GM04504 (cell line): Measurements from ENCODE around the gene CYP1A1.
"Not testable (repeated sequence)": the region's sequence is repeated elsewhere in the genome, so short reads cannot be mapped to it uniquely, and the experiment has no call there.

Experiments
- DNase-seq: peaks from one replicate; pipeline ENCODE4 v3.0.0-alpha.2; 2012; ENCODE audit warnings: low read depth

Gene CYP1A1

DNA sequence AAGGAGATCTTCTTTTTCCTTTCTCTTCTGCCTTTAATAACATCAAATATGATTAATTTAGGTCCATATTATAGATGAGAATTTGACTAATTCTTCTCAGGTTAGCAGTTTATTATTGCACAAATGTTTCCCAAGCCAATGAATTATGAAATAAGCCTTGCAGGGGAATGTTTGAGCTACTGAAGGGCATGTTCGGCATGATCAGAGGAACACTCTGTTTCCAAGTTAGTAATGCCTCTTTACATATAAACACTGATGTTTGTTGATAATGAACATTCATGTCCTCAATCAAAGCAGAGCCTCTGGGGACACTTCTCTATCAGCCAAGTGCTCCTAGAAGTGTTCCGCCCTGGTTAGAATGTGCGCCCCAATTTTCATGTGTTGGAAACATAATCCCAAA lies 10.0 kb upstream of the CYP1A1 start:
- DNase-seq, result no peak

DNA sequence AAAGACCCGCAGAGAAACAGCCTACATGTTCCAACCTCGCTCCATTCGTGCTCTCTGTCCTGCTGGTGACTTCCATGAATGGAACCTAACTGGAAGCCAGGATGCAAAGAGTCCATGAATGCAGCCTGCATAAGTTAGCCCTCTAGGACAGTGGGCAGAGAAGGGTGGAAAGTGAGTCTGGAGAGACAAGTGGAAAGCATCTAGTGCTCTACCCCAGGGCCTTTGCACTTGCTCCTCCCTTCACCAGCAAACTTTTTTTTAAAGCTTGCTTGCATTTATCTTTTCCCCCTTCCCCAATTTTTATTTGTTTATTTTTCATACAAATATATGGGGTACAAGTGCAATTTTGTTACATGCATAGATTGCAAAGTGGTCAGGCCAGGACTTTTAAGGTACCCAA lies 7.9 kb upstream of the CYP1A1 start:
- DNase-seq, result no peak

DNA sequence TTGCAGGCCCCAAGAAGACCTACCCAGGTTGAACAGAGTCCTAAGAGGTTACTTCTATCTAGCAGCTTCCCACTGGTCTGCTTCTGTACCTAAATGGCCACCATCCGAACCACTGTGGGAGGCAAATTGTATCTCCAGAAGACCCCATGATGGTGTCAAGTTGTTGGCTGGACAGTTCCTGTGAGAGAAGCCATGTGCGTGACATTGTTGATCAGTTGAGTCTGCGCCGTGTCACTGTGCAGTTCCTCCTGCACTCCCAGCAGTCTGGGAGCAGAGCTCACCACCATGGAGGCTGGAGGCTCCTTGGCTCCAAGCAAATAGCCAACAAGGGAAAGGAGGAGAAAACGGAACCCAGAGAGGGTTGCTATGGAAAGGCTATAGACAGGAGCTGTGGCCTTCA lies 7.5 kb upstream of the CYP1A1 start:
- no peak for DNase-seq

DNA sequence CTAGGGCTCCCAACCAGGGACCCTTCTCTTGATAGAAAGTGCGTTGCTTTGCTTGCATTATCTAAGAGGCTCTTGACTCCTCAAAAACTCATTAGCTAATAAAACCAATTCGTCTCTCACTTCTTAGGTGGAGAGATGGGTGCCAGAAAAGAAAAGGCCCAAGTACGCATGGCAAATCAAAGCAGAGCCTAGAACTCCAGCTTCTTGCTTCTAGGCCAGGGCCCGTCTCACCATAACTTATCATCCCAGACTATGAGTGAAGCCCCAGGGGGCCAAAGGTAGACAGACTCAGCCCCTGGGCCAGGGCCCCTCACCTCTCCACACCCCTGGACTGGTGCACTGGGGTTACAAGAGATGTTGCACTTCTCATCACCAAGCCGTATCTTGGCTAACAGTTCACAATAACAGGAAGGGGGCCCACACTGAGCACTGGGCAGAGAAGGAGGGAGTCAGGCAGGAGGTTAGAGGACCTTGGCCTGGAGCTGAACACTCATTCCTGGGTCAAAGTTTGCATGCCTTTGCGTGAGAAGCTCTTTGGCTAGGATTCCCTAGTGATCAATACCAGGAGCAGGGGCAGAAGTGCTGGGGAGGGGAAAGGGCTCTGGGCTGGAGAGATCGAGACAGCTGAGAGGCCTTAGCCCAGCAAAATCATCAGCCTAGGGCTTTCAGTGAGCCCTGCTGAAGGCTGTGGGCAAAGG lies 5.4 kb upstream of the CYP1A1 start:
- DNase-seq, result no peak

DNA sequence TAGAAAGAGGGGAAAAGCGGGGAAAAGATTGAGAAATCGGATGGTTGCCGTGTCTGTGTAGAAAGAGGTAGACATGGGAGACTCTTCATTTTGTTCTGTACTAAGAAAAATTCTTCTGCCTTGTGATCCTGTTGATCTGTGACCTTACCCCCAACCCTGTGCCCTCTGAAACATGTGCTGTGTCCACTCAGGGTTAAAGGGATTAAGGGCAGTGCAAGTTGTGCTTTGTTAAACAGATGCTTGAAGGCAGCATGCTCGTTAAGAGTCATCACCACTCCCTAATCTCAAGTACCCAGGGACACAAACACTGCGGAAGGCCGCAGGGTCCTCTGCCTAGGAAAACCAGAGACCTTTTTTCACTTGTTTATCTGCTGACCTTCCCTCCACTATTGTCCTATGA lies 4.0 kb upstream of the CYP1A1 start:
- DNase-seq, result not testable (repeated sequence)

DNA sequence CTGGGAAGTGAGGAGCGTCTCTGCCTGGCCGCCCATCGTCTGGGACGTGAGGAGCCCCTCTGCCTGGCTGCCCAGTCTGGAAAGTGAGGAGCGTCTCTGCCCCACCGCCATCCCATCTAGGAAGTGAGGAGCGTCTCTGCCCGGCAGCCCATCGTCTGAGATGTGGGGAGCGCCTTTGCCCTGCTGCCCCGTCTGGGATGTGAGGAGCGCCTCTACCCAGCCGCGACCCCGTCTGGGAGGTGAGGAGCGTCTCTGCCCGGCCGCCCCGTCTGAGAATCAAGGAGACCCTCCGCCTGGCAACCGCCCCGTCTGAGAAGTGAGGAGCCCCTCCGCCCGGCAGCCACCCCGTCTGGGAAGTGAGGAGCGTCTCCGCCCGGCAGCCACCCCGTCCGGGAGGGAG lies 3.4 kb upstream of the CYP1A1 start:
- not testable (repeated sequence) for DNase-seq

DNA sequence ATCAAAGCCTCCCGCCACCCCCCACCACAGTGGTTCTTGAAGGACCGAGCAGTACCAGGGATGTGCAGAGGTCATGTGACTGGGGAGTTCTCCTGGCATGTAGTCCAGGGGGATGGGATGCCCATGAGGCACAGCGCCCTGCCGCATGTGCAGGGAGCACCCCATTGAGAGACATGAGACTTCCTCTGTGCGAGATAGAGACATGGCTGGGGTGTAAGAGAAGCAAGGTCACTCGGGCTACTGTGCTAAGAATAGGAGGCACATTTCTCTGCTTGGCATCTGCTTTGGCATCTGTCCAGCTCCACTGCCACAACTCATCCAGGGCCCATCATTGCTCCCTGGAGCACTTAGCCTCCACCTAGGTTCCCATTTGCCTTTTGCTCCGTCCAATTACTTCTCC lies 2.4 kb upstream of the CYP1A1 start:
- no peak for DNase-seq

DNA sequence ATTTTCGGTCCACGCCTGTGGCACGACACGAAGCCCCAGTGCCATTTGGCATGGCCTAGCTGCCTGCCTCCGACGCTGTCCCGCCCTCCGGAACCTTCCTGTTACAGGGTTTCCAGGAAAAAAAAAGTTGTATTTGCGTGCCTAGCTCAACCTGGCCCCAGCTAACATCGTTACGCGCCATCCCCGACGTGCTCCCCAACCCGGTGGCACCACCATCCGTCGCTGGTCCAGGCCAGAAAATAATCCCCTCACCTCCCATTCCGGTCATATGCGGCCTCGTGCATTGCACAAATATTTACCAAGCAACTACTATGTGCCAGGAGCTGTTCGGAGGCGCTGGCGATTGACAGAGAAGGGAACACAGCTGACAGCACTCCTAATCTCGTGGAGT lies 1.4 kb upstream of the CYP1A1 start:
- DNase-seq, result no peak

DNA sequence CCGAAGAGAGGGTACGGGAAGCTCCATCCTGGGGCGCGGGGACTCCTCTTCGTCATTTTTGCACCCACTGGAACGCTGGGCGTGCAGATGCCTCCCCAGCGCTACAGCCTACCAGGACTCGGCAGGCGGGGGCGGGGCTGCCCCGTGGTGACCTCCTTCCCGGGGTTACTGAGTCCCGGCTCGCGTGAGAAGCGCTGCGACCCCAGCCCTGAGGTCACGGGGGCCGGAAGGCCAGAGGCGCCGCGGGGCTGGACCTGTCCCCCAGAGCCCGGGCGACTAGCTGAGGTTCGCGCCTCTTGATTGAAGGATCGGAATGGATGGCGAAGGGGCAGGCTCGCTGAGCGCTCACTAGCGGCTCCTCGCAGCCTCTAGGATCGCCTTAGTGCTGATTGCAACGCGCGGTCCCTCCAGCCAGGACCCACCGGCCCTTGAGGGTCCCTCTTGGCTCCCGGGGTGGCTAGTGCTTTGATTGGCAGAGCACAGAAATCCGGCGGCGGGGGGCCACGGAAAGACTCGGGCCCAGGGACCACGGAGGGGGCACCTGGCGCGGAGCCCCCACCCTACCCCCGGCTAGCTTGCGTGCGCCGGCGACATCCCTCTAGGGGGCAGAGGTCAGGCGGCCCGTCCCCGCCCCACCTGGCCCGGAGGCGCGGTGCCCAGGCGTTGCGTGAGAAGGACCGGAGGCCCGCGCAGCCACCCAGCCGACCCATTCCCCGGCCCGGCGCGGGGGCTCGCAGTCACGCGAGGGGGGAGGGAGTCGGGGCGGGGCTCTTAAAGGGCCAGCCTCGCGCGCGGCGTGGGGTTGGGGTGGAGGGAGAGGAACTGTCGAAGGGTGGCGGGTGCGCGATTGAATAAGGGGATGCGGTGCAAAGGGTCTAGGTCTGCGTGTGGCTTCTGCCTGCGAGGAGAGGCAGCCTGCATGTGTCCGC lies 781 bp upstream of the CYP1A1 start:
- no peak for DNase-seq

DNA sequence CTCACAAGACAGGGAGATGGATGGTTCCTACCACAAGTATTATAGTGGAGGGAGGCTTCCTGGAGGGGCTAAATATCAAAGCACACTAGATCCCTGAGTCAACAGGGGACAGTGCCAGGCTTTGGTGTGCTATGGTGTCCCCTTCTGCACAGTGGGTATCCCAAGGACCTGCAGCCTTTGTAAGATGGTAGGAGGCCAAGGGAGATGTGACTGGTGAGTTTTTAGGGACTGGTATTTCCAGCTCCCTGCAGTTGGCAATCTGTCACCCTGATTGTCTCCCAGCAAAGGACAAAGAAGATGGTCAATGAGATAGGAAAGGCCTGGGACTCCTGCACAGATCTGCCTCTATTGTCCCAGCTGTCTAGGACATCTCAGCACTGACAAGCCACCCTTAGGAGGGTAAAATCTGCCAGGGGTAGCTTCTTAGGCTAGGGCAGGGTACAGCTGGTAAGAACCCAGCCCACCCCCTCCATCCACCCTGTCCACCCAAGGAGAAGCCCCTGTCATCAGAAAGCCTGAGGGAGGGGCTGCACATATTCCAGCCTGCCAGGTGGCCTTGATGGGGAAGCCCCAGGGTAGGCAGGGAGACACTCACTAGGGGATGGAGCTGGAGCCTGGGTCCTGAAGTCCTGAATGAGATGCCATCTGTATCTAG lies 631 bp downstream of the CYP1A1 start:
- no peak for DNase-seq

DNA sequence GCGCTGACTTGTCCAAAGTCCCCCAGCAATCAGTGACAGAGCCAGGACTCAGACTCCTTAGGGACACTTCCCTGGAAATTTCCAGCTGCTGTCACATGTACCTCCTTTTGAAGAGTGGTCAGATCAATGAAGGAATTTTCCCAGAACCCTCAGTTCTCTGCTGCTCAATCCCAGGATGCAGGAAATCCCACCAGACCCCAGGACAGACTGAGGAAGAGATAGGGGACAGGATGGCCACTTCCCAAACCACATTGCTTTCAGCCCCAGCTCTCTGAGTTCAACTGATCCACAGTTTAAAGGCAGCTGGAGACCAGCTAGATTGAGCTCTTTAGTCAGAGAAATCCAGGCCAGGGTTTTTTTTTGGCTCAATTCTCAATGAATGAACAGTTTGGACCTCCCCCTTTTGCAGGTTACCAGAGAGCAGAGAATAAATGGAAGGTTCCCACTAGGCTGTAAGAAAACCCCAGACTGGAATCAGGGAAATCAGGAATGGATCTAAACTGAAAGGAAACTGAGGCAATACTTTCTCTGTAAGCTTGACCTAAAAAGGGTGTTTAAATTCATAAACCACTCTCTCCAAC lies 1.5 kb downstream of the CYP1A1 start:
- peak; percentile 14 for DNase-seq

DNA sequence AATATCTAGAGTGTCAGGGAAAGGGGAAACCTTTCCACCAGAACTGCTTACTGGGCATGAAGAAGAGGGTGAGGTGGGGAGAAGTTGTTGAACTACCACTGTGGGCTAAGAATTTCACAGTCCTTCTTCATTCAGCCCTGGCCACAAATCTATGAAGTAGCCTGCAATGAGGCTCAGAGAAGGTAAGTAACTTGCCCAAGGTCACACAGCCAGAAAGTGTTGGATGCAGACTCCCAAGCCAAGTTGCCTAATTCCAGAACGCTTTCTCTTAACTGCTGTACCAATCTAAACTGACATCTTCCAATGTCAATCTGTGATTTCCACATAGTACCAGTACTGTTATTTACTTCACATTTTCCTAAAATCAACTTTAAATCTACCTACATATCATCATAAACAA lies 2.1 kb downstream of the CYP1A1 start:
- no peak for DNase-seq

DNA sequence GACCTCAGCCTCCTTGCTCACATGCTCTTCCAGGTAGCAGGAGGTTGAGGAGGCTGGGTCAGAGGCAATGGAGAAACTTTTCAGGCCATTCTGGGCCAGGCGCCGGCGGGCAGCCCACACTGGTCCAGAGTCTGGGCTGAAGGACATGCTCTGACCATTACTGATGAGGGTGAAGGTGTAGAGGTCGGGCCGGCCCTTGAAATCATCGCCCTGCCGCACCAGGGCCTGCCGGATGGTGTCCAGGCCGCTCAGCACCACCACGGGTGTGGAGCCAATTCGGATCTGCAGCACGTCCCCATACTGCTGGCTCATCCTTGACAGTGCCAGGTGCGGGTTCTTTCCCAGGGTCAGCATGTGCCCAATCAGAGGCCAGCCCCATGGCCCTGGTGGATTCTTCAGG lies 2.7 kb downstream of the CYP1A1 start:
- DNase-seq, result no peak

DNA sequence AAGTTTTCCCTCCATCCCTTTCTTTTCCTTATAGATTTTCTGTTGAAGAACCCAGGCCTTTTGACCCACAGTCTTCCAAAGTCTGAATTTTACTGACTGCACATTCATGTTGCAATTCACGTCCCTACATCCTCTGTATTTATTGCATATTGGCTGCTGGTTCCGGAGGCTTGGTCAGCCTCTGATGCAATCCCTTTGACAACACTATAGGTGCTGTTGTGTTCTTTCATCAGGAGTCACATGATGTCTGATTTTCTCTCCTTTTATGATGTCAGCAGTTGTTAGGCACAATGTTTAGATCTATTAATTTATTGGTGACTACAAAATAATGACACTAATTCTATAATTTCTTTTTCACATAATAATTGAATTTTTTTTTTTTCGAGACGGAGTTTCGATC lies 8.7 kb downstream of the CYP1A1 start:
- no peak for DNase-seq

DNA sequence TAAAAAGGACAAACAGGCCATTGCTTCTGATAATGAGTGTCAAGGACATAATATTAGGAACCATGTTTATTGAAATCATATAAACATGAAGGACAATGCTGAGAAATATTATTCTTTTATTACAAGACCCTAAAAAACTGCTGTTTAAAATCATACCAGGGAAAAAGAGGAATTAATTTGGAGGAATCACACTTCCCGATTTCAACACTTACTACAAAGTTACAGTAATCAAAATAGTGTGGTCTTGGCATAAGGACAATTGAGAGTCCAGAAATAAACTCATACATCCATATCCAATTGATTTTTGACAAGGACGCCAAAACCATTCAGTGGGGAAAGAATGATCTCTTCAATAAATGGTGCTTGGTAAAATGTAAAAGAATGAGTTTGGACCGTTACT lies 13.0 kb downstream of the CYP1A1 start:
- no peak for DNase-seq

DNA sequence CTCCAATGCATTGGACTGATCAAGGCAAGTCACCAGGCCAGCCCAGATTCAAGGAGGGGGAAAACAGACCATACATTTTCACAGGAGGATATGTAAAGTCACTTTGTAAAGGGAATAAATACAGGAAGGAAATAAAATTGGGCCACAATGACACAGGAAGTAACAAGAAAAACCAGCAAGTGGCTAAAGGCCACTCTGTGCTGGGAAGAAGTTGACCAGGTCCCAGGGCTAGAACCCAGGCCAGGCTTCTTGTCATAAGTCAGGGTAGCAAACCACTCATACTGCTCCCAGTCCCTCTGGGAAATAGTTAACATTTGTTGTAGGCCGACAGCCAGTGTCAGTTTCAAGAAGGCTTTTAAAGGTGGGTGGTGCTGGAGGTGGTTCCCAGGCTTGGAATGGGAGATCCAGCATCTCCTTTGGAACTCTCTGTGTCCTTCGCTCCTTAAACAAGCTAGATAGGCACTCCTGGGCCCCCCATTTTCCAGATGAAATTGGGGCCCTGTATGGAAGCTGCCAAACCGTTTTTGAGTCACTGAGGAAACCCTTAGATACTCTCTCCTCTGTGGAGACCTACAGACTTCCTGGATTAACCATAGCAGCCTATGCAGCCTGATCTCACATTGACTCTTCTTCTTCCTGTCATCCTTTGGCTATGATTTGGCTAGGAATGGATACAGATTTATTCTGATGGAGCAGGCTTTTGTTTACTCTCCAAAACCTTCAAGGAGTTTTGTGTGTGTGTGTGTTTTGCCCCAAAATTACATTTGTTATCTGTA lies 14.8 kb downstream of the CYP1A1 start:
- DNase-seq, result no peak

DNA sequence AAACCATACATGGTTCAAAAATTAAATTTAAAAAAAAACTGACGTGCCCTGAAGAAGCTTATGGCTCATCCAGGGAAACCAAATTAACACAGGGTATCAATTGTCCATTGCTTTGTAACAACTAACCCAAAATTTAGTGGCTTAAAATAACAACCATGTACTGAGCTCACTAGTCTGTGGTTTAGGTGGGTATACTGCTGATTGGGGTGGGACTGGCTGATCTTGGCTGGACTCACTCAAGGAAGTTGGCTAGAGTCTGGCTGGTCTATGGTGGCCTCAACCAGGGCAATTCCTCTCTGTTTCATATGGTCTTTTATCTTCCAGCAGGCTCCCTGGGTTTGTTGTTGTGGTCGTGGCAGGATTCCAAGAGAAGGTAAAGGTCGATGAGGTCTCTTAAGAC lies 15.4 kb downstream of the CYP1A1 start:
- DNase-seq, result no peak

DNA sequence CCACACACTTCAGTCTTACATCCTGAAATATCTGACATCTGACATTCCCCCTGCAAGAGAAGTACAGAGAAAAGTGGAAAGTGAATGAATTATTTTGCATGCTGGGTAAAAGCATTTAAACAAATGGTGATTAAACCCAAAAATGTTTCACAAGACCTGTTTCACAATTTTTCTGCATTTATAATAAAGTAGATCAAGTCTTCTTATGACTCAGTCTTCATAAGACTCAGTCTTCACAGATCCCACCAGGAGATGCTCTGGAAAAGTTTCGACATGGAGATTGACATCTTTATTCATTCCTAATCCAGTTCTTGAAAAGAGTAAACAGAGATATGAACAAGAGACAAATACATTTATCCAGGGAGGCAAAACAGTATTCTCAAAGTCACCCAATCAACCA lies 16.3 kb downstream of the CYP1A1 start:
- no peak for DNase-seq

DNA sequence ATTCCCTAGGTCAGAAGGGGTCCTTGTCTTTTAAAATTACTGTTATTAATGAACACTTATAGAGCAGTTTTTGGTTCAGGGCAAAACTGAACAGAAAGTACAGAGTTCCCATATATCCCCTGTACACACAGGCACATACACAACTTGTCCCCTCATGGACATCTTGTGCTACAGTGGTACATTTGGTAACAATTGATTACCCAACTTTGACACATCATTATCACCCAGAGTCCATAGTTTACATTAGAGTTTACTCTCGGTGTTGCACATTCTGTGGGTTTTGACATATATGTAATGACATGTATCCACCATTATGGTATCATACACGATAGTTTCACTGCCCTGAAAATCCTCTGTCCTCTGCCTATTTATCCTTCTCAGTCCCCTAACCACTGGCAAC lies 28.5 kb downstream of the CYP1A1 start:
- DNase-seq, result no peak

DNA sequence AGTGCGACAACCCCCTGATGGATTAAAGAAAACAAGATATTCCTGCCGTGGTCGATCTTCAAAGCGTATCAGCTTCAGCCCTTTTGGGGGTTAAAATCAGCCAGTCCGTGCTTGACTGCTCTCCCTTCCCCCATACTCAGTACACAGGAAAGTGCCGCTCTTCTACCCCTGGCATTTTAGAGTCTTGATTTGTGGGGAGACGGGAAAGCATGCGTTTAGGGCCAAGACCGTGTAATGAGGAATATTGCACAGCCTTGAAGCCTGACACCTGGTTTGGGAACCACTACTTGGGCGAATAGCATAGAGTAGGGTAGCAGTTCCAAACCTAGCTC lies 29.0 kb downstream of the CYP1A1 start:
- no peak for DNase-seq

DNA sequence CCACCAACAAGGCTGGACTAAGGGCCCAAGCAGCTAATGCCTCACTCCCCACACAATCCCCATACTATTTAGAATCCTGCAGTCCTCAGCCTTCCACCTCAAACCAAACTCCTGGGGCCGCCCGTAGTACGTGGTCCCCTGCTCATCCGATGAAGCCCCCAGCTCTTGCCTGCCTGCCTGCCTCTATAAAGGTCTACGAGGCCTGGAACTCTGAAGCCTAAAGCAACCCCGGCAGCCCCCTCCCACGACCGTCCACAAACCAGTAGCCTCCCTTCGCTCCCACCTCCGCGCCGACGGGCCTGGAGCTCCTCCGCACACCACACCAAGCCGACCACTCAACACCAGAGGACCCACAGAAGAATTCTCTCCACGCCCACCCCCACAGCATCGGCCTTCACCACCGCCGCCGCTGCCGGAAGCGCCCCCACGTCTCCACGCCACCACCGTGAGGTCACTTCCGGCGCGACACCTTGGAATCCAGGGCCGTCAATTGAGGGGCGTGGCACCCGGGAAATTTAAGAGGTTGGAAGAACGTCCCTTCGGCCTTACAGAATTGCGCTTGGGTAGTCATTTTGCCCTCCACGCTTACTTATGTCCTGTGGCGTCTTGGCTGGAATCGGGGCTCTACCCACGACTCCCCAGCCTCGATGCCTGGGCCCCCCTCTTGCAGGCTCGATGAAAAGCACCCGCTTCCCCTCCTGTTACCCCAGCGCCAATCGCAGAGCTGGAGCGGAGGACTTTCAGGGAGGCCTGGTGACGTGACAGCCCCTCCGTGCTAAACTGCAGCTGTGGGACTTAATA lies 29.5 kb downstream of the CYP1A1 start, which contains the start of gene EDC3:
Gene EDC3, minus strand, starts transcription at position 428 of the 801 bp plus-strand sequence. CDS start 20,900 bp downstream, outside the sequence.
- peak; percentile 60 for DNase-seq
